K562 (cell line): ENCODE measurements around the gene URGCP. TPM values are rescaled to one million over a fixed set of nuclear protein-coding genes. Genes with fewer than 3 reads are reported as not detected.
A peak's percentile ranks its signal among the peaks of the same experiment; 100 is the strongest.

Experiments used
- E2F8 ChIP-seq: fragments of 450-650 bp; IDR thresholded peaks from 2 replicates; pipeline ENCODE4 v1.7.1; 2018; ENCODE audit warnings: mild to moderate bottlenecking, low read depth; ENCODE audit not compliant: partially characterized antibody
- ELF4 ChIP-seq: fragments of 450-650 bp; formaldehyde crosslinking; IDR thresholded peaks from 2 replicates; pipeline ENCODE4 v1.4.0; 2022; ENCODE audit warnings: missing genetic modification characterization
- FOXJ2 ChIP-seq: fragments of 200-800 bp; sonication (Bioruptor generic); IDR thresholded peaks from 2 replicates; pipeline ENCODE4 v1.6.1; 2016; ENCODE audit warnings: missing genetic modification characterization, missing compliant biosample characterization
- HDAC6 ChIP-seq: IDR thresholded peaks from 2 replicates; pipeline ENCODE4 v1.6.1; 2012; ENCODE audit warnings: low read depth, mild to moderate bottlenecking, control low read depth, inconsistent platforms, low read length, moderate library complexity
- HNRNPH1 ChIP-seq: fragments of 200-400 bp; formaldehyde crosslinking; optimal IDR thresholded peaks from 2 replicates; pipeline ENCODE3; 2017; ENCODE audit warnings: low read depth, mild to moderate bottlenecking, low read length, moderate library complexity
- MAZ ChIP-seq, 2 experiments: fragments of 450-650 bp in 1 of 2; sonication (generic) in 1 of 2; formaldehyde crosslinking; IDR thresholded peaks in 1 of 2; conservative IDR thresholded peaks in 1 of 2; 2 replicates each; pipeline versions ENCODE4 v1.4.0 to v1.5.0; 2020; ENCODE audit warnings: mild to moderate bottlenecking in 1 of 2, missing genetic modification reagents in 1 of 2
- MLX ChIP-seq, 2 experiments: fragments of 450-650 bp in 1 of 2; sonication (generic) in 1 of 2; formaldehyde crosslinking; conservative IDR thresholded peaks; 2 replicates each; pipeline versions ENCODE4 v1.4.0 to v1.8.1; 2020 to 2022; ENCODE audit warnings: mild to moderate bottlenecking in 1 of 2, missing genetic modification reagents in 1 of 2
- NCOA6 ChIP-seq: fragments of 450-650 bp; IDR thresholded peaks from 2 replicates; pipeline ENCODE4 v1.6.1; 2017; ENCODE audit warnings: mild to moderate bottlenecking
- PHF8 ChIP-seq: fragments of 200-600 bp; sonication (generic); IDR thresholded peaks from 2 replicates; pipeline ENCODE4 v1.6.1; 2012; ENCODE audit warnings: mixed run types, mild to moderate bottlenecking, inconsistent platforms, low read length, moderate library complexity, borderline replicate concordance
- PKNOX1 ChIP-seq: fragments of 450-650 bp; IDR thresholded peaks from 2 replicates; pipeline ENCODE4 v1.6.1; 2016
- SRSF1 ChIP-seq: fragments of 200-400 bp; formaldehyde crosslinking; IDR thresholded peaks from 2 replicates; pipeline ENCODE4 v1.6.1; 2017; ENCODE audit warnings: mild to moderate bottlenecking, low read depth, low read length, moderate library complexity
- THRB ChIP-seq: fragments of 450-650 bp; formaldehyde crosslinking; conservative IDR thresholded peaks from 2 replicates; pipeline ENCODE4 v1.4.0; 2022; ENCODE audit warnings: mild to moderate bottlenecking, missing genetic modification characterization
- TSHZ1 ChIP-seq: fragments of 250-450 bp; sonication (Bioruptor Pico); IDR thresholded peaks from 2 replicates; pipeline ENCODE4 v1.4.0; 2020; ENCODE audit warnings: mild to moderate bottlenecking, moderate library complexity
- ZNF431 ChIP-seq: sonication (generic); formaldehyde crosslinking; IDR thresholded peaks from 2 replicates; pipeline ENCODE4 v1.8.0; 2022; ENCODE audit warnings: mild to moderate bottlenecking, missing genetic modification reagents
- ZNF699 ChIP-seq: fragments of 250-450 bp; sonication (Bioruptor Pico); IDR thresholded peaks from 2 replicates; pipeline ENCODE4 v1.8.0; 2021; ENCODE audit warnings: mild to moderate bottlenecking, moderate library complexity; ENCODE audit not compliant: insufficient replicate concordance
- ZNF764 ChIP-seq: fragments of 250-450 bp; sonication (Bioruptor Pico); IDR thresholded peaks from 2 replicates; pipeline ENCODE4 v1.4.0; 2020; ENCODE audit warnings: low read depth, mild to moderate bottlenecking, moderate library complexity
- ZNF778 ChIP-seq: fragments of 450-650 bp; formaldehyde crosslinking; IDR thresholded peaks from 2 replicates; pipeline ENCODE4 v1.4.0; 2020; ENCODE audit warnings: mild to moderate bottlenecking, moderate library complexity
- polyA plus RNA-seq, 8 experiments: library from polyadenylated mRNA; depleted of rRNA in 4 of 8; stranded (reverse) in 5 of 8; unstranded in 3 of 8; fragments of >200 nt; fragmentation: Nextera tagmentation in 2 of 8; fragmentation: Illumina TruSeq in 1 of 8; extraction: Ambion mirVana in 2 of 8; extraction: Trizol in 1 of 8; gene quantifications; 2 replicates each; pipeline versions ENCODE4 v1.2.1 to v1.2.3, GENCODE V29; 2011 to 2014; ENCODE audit warnings: inconsistent platforms in 1 of 8, missing spikeins in 1 of 8
- total RNA-seq, 7 experiments: library from RNA; depleted of rRNA in 6 of 7; stranded (reverse); fragments of >200 nt in 6 of 7; fragmentation: Illumina TruSeq in 2 of 7; extraction: Trizol in 2 of 7; gene quantifications; 2 replicates each; pipeline versions ENCODE4 v1.2.1 to v1.2.3, GENCODE V29; 2011 to 2021; ENCODE audit warnings: low replicate concordance in 1 of 7

The URGCP gene
- total and polyA plus RNA-seq, 9 of the 15 experiments (the other 6 are each of a cell fraction or from before 2014, with no cell fraction given): 1.7 to 25.8 (median 12.5) TPM

- TF ChIP-seq ZNF778 (CRISPR knock-in tag) (no peak), HDAC6 (no peak), SRSF1 (no peak), TSHZ1 (no peak), HNRNPH1 (no peak), ZNF764 (no peak), FOXJ2 (tag) (no peak), PHF8 (peak; percentile 88), NCOA6 (no peak), ELF4 (CRISPR knock-in tag) (no peak), ZNF431 (CRISPR knock-in tag) (0 out of 2 replicates have a peak, but pooled peaks have one; percentile 55), ZNF699 (CRISPR knock-in tag) (no peak), MLX (CRISPR knock-in tag; conservative IDR thresholded peaks at IDR 0.05) (no peak), MAZ (CRISPR knock-in tag; conservative IDR thresholded peaks at IDR 0.05 in 1 of 2, IDR thresholded peaks at IDR 0.05 in 1 of 2) (peak; percentile 63 to 95), E2F8 (no peak), THRB (CRISPR knock-in tag) (no peak), PKNOX1 (no peak)
These were observed 37.2 kb downstream of the URGCP start, which contains the start of gene MRPS24 (continued) for GRCh38 chr7:43869006-43869866.
